Measurements from ENCODE around the gene ALMS1. TPM values are rescaled to one million over a fixed set of nuclear protein-coding genes. Genes with fewer than 3 reads are reported as not detected.
"Not testable (repeated sequence)": the region's sequence is repeated elsewhere in the genome, so short reads cannot be mapped to it uniquely, and the experiment has no call there.

Gene ALMS1
- total RNA-seq, 4 donors from 2014 or later, result 26.4 to 54.3 (median 36.5) TPM

- Histone ChIP-seq H3K9me3 (no peaks in the 10 kb centered on the region), H3K4me3 (no peak overlapping the region), H3K27me3 (no peaks in the 10 kb centered on the region), H3K36me3 (peaks cover 0 to 42% of the 10 kb centered on the region in 2 donors), H3K27ac (no peak overlapping the region), H3K4me1 (no peaks in the 10 kb centered on the region)
- ATAC-seq, result no peak
- 86 to 88% methylated on average over 1 of the region's 1 CpG for WGBS, 2 donors (ENCODE audit: low coverage in 1 of 2)
- TF ChIP-seq EP300 (IDR thresholded peaks at IDR 0.05), result no peak
- no peak for TF ChIP-seq POLR2AphosphoS5 (IDR thresholded peaks at IDR 0.05)
- TF ChIP-seq CTCF (IDR thresholded peaks at IDR 0.05), result no peak
- TF ChIP-seq POLR2A (IDR thresholded peaks at IDR 0.05), result no peak
Observed at GRCh38 chr2:73611867-73612266, 226.2 kb downstream of the ALMS1 start.

GRCh38 chr2:73614105-73614504, 228.5 kb downstream of the ALMS1 start:
- TF ChIP-seq CTCF (IDR thresholded peaks at IDR 0.05) (no peak), EP300 (IDR thresholded peaks at IDR 0.05) (no peak), POLR2AphosphoS5 (IDR thresholded peaks at IDR 0.05) (no peak), POLR2A (IDR thresholded peaks at IDR 0.05) (no peak)
- WGBS, 2 donors (ENCODE audit: low coverage in 1 of 2), result 94 to 100% methylated on average over 1 to 3 of the region's 3 CpGs
- Histone ChIP-seq H3K9me3 (no peaks in the 10 kb centered on the region), H3K27me3 (no peaks in the 10 kb centered on the region), H3K36me3 (peaks cover 0 to 31% of the 10 kb centered on the region in 2 donors), H3K4me3 (no peak overlapping the region), H3K27ac (no peak overlapping the region), H3K4me1 (no peaks in the 10 kb centered on the region)
- ATAC-seq, result no peak

GRCh38 chr2:73614997-73615396, 229.4 kb downstream of the ALMS1 start:
- H3K4me3 ChIP-seq, result no peak overlapping the region
- H3K36me3 ChIP-seq, result peaks cover 0 to 23% of the 10 kb centered on the region in 2 donors
- no peak overlapping the region for H3K27ac ChIP-seq
- no peaks in the 10 kb centered on the region for H3K9me3 ChIP-seq
- H3K27me3 ChIP-seq, result no peaks in the 10 kb centered on the region
- no peak for ATAC-seq
- no peak for TF ChIP-seq CTCF (IDR thresholded peaks at IDR 0.05)
- TF ChIP-seq POLR2A (IDR thresholded peaks at IDR 0.05), result no peak
- no peak for TF ChIP-seq POLR2AphosphoS5 (IDR thresholded peaks at IDR 0.05)
- no peak for TF ChIP-seq EP300 (IDR thresholded peaks at IDR 0.05)
- no peaks in the 10 kb centered on the region for H3K4me1 ChIP-seq

- not testable (repeated sequence) for ATAC-seq
Observed at GRCh38 chr2:73619925-73620324, 234.3 kb downstream of the ALMS1 start.

GRCh38 chr2:73624036-73624435, 238.4 kb downstream of the ALMS1 start:
- not testable (repeated sequence) for H3K36me3 ChIP-seq, ATAC-seq, H3K27me3 ChIP-seq, H3K27ac ChIP-seq, H3K9me3 ChIP-seq, H3K4me1 ChIP-seq, H3K4me3 ChIP-seq

More at GRCh38 chr2:73619925-73620324, 234.3 kb downstream of the ALMS1 start:
- not testable (repeated sequence) for H3K4me1 ChIP-seq, H3K27me3 ChIP-seq, H3K36me3 ChIP-seq, H3K27ac ChIP-seq, H3K9me3 ChIP-seq, H3K4me3 ChIP-seq
- WGBS, 2 donors (ENCODE audit: low coverage in 1 of 2), result 71 to 88% methylated on average over 2 to 3 of the region's 3 CpGs

- not testable (repeated sequence) for ATAC-seq, H3K4me1 ChIP-seq, H3K4me3 ChIP-seq, H3K27ac ChIP-seq, H3K36me3 ChIP-seq, H3K9me3 ChIP-seq, H3K27me3 ChIP-seq
- WGBS, 2 donors (ENCODE audit: low coverage in 1 of 2), result 64% methylated on average over 3 of the region's 9 CpGs; no CpG with 5 or more reads in 1 of the 2 donors
Observed at GRCh38 chr2:73624625-73625024, 239.0 kb downstream of the ALMS1 start.

- H3K36me3 ChIP-seq, ATAC-seq, H3K9me3 ChIP-seq, H3K27me3 ChIP-seq, H3K4me3 ChIP-seq, H3K4me1 ChIP-seq, H3K27ac ChIP-seq: not testable (repeated sequence)
- 58 to 80% methylated on average over 1 to 5 of the region's 5 CpGs for WGBS, 2 donors (ENCODE audit: low coverage in 1 of 2)
Observed at GRCh38 chr2:73626237-73626636, 240.6 kb downstream of the ALMS1 start.

GRCh38 chr2:73628493-73628892, 242.9 kb downstream of the ALMS1 start:
- H3K9me3 ChIP-seq, H3K36me3 ChIP-seq, ATAC-seq, H3K4me3 ChIP-seq, H3K4me1 ChIP-seq, H3K27me3 ChIP-seq, H3K27ac ChIP-seq: not testable (repeated sequence)
- 63 to 71% methylated on average over 1 to 2 of the region's 2 CpGs for WGBS, 2 donors (ENCODE audit: low coverage in 1 of 2)
